ENCODE data around the gene ITGB6.

GRCh38 chr2:160241251-160242137, 41.4 kb upstream of the ITGB6 start:
- TF ChIP-seq POLR2AphosphoS5 (IDR thresholded peaks at IDR 0.05), result peak; percentile 14 to 49
- TF ChIP-seq CTCF (IDR thresholded peaks at IDR 0.05), result no peak
- no peak for TF ChIP-seq POLR2A (IDR thresholded peaks at IDR 0.05)
